ENCODE data around the gene MIPOL1.
"Not testable (repeated sequence)": the region's sequence is repeated elsewhere in the genome, so short reads cannot be mapped to it uniquely, and the experiment has no call there.

Gene MIPOL1

DNA sequence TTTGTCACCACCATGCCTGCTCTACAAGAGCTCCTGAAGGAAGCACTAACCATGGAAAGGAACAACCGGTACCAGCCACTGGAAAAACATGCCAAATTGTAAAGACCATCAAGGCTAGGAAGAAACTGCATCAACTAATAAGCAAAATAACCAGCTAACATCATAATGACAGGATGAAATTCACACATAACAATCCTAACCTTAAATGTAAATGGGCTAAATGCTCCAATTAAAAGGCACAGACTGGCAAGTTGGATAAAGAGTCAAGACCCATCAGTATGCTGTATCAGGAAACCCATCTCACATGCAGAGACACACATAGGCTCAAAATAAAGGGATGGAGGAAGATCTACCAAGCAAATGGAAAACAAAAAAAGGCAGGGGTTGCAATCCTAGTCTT lies 97.5 kb downstream of the MIPOL1 start:
- DNase-seq, result not testable (repeated sequence)

DNA sequence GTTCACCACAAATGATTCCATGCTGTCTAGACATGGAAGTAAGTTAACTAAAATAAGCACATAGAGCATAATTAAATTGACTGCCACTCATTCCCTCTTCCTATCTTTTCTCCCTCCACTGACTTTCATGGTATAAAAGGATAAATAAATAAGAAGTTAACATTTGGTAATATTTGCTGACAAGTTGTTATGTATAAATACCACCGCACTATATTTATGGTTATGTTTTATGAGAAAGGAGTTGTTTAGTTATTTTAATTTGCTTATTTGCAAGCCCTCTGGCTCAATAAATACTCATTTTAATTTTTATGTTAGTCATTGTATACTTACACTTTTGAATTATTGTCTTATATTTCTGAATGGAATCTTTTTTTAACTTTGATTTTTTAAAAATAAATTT lies 113.5 kb downstream of the MIPOL1 start:
- DNase-seq, result no peak

DNA sequence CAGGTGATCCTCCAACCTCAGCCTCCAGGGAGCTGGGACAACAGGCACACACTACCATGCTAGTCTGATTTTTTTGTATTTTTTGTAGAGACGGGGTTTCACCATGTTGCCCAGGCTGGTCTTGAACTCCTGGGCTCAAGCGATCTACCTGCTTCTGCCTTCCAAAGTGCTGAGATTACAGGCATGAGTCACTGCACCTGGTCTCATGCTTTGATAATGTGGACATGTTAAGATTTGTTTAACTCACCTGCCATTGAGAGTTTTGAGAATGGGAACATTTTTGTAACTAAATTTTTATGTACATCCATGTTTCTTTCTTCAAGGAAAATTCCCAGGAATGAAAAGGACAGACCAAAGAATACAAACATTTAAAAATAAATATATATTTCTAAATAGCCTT lies 121.2 kb downstream of the MIPOL1 start:
- no peak for DNase-seq

DNA sequence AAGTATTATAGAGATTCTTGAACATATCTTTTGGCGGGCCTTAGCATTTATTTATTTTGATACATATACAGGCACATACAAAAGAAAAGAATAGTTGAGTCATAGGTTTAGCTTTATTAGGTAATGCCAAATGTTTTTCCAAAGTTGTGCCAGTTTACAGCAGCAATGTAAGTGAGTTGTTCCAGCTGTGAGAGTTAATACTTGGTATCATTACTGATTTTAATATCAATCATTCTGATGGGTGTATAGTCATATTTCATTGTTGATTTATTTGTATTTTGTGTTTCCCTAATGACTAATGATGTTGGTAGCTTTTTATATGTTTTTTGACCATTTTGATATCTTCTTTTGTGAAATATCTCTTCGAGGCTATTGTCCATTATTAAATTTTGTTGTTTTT lies 122.4 kb downstream of the MIPOL1 start:
- no peak for DNase-seq

DNA sequence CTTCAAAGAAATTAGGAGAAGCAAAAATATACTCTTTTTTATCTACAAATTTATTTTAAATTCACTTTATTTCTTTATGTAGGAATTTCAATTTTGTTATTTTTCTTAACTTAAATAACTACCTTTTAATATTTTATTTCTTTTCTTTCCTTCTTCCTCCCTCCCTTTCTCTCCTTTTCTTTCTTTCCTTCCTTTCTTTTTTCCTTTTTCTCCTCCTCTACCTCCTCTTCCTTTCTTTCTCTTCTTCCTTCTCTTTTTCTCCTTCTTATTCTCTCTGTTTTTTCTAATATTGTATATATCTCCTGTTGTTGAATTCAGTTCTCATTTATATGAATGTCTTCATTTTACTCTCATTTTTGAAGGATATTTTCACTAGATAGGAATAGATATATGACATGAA lies 127.6 kb downstream of the MIPOL1 start:
- no peak for DNase-seq

DNA sequence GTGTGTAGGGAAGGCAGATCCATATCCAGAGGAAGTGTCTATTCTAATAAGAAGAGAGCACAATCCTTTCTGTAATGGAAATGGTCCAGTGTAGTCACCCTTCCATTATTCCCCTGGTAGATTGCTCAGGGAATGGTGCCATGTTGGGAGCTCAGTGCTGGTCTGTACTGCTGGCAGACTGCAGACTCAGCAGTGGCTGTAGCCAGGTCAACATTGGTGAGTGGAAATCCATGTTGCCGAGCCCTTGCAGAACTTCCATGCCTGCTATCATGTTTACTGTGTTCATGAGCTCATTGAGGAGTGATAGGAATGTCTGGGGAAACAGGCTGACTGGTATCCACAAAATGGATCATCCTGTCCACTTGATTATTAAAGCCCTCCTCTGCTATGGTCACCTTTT lies 128.7 kb downstream of the MIPOL1 start:
- no peak for DNase-seq

DNA sequence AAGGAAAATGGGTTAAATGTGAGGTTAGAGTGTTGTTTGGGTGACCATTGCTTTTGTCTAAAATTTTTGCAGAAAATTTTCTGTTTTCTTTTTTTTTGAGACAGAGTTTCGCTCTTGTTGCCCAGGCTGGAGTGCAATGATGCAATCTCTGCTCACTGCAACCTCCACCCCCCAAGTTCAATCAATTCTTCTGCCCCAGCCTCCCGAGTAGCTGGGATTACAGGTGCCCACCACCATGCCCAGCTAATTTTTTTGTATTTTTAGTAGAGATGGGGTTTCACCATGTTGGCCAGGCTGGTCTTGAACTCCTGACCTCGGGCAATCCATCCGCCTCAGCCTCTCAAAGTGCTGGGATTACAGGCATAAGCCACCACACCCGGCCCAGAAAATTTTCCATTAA lies 130.2 kb downstream of the MIPOL1 start:
- not testable (repeated sequence) for DNase-seq

DNA sequence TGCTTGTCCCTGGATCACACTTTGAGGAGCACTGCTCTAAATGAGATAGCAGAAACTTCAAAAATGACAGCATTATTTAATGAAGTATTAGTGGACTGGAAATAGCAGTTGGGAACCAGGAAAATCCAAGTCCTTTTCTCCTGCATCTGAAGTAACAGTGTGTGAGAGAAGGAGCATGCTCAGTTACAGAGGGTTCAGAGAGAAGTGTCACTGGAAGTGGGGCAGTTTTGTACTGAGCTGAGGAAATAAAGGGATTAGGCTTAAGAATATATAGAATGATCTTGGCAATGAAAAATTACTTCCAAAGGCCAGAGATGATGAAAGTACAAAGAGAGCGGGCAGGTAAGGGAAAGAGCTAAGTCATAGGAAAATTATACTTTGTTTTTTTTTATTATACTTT lies 130.9 kb downstream of the MIPOL1 start:
- DNase-seq, result no peak

DNA sequence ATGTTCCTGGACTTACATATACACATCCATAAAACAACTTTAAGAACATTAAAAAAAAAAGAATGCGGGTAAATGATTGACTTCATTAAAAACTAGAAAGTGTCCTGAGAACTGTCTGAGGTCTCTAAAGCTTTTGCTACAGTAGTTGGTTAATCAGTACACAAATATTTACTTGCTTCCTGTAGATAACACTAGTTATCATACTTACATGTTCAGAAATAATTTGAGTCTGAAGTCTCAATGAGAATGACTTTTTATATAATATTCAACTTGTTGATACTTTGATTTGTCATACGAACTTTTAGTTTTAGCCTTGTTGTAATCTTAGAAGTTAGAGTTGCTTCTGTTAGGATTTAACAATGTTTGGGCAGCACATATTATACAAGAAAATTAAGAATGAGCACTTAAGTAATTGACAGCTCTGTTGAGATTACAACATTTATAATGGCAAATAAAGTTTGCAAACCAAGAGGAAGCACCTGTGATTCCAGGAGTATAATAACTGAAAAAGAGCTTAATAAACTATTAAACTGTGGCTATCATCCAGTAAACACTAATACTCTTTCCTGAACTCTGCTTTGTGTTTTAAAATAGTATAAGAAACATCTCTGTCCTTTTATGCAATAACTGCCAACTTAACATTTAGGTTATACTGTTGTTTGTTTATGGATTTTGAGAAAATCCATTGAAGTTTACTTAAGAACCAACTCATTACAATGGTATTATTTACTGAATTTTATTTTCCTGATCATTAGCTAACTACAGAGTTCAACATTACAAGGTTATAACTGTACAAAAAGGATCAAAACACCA lies 131.7 kb downstream of the MIPOL1 start:
- DNase-seq, result no peak

DNA sequence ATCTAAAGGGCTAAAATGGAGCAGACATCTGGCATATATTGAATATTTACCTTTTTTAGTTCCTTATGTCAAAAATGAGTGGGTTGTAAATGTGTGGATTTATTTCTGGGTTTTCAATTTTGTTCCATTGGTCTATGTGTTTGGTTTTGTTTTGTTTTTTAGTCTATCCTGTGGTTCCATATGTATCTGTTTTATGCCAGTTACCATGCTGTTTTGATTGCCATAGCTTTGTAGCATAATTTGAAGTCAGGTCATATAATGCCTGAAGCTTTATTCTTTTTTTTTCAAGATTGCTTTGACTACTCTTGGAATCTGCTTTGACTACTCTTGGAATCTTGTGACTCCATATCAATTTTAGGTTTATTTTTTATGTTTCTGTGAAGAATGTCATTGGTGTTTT lies 133.2 kb downstream of the MIPOL1 start:
- no peak for DNase-seq

DNA sequence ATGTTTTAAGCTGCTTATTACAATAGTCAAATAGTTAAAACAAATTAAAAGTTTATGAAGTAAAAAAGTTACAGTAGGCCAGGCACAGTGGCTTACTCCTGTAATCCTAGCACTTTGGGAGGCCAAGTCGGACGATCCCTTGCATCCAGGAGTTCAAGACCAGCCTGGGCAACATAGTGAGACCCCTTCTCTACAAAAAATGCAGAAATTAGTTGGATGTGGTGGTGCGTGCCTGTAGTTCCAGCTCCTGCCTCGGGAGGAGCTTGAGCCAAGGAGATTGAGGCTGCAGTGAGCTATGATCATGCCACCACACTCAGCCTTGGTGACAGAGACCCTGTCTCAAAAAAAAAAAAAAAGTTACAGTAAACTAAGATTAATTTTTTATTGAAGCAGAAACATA lies 142.6 kb downstream of the MIPOL1 start:
- DNase-seq, result no peak

DNA sequence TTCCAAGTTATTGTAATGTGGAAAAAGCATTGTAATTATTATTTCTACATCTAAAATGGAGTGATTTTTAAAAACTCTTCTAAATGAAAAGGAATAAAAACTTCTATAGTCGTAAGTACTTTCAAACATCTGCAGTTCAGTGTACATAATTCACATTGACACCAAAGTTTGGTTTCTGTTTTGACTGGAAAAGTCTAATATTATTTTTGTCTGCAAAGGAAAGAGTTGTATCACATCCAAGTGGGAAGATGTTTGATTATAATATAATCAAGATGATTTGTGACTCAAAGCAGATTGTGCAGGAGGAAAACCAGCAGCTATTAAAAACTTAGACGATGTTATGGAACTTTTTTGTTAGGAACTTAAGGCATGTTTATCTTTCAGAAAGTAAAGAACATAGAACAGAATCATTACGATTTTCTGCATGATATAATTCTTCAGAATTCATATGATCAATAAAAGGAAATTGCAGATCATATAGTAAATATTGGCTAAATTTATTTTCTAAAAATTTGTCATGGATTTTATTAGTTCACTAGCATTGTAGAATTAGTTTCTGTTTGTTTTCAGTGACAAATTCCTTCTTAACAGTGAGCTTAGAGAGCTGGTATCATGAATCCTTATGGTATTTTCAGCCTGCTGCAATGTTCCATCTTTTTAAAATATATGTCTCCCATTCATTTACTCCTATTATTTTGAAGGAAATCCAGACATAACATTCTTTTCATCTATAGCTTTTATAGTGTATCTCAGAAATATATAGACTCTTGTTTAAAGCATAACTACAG lies 145.8 kb downstream of the MIPOL1 start:
- no peak for DNase-seq

DNA sequence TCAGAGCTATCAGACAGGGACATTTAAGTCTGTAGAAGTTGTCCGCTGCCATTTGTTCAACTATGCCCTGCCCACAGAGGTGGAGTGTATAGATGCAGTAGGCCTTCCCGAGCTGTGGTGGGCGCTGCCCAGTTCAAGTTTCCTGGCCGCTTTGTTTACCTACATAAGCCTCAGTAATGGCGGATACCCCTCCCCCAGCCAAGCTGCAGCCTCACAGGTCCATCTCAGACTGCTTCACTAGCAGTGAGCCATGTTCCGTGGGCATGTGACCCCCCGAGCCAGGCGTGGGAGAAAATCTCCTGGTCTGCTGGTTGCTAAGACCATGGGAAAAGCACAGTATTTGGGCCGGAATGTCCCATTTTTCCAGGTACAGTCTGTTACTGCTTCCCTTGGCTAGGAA lies 165.9 kb downstream of the MIPOL1 start:
- no peak for DNase-seq

DNA sequence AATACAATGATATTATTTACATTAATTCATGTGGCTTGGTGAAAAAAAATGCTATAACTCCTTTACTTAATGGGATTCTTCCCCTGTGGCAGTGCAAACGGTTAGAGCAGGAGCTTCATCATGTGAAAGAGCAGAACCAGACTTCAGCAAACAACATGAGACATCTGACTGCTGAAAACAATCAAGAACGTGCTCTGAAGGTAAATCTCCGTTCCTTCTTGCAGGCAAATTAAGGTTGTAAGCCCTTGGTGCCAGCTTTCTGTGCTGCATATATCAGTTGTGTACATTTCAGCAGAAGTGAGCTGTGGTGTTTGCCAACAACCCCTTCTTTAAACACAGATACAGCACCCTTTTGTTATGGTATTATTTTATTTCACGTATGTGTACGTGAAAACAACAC lies 171.7 kb downstream of the MIPOL1 start:
- DNase-seq, result no peak

DNA sequence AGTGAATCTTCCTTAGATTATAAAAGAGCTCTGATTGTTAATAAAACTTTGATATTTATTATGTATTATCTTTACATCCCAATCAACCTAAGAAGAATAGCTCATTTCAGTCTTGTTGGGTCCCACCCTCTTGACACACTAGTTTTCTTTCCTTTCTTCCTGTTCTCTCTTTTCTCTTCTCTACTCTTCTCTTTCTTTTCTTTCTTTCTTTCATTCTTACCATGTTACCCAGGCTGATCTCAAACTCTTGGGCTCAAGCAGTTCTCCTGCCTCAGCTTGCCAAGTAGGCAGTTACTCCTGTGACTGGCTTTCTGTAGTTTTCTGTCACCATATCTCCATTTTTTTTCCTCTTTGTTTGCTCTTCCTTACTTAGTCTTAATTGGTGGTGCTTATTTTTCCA lies 177.8 kb downstream of the MIPOL1 start:
- DNase-seq, result no peak

DNA sequence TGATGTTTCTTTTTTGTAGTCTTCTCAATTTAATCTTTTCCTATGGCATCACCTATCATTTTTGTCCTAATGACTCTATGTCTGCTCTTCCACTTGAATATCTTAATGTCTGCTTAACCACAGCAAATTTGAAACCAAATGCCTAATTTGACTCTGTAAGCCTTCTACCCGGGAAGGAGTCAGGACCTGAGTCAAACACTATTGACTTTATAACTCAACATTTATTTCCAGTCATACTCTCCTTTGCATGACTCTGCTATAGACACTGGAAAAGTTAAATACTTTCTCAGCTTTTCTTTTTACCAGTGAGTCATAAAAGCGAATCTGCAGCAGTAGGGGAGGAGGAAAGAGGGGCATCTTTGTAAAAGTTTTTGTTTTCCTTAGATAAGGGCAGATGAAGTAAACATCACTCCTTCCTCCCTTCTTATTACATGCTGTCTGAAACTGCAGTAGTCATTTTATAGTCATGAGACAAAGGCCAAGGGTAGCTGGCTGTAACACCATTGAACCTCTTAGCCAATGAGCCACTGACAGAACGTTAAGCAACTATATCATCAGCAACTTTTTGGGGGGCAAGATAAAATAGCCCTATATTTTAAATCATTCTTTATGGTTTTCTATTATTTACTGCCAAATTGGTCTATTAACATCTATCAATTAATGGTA lies 179.3 kb downstream of the MIPOL1 start:
- DNase-seq, result no peak

DNA sequence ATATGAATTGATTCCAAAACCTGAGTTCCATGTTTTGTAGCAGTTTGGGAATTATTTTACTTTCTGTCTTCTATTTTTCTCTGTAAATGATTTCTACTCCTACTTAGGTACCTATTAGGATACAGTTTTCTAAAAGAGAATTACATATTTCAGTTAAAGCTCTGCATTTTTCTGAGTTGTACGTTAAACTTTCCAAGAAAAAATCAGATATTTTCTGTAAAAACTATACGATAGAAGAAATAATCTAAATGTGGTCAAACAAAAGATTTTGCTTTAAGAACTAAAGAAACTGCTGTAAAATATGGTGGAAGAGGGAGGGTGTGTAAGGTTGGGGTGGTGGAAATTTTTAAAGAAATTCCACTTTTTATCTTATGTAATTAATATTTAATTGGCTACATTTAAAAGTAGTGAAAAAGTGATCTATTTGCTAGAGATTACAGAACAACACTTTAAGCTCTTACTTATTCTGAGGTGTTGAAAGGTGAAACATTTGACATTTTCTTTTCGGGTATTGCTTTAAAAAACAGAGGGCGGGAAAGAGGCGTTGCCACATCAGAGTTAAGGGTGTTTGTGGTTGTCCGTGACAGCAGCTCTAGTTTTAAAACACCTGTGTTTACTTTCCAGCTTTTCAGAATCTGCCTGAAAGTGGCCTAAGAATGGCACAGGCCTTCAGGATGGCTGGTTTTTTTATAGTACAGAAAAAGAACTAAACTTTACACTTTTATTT lies 187.3 kb downstream of the MIPOL1 start:
- DNase-seq, result no peak

DNA sequence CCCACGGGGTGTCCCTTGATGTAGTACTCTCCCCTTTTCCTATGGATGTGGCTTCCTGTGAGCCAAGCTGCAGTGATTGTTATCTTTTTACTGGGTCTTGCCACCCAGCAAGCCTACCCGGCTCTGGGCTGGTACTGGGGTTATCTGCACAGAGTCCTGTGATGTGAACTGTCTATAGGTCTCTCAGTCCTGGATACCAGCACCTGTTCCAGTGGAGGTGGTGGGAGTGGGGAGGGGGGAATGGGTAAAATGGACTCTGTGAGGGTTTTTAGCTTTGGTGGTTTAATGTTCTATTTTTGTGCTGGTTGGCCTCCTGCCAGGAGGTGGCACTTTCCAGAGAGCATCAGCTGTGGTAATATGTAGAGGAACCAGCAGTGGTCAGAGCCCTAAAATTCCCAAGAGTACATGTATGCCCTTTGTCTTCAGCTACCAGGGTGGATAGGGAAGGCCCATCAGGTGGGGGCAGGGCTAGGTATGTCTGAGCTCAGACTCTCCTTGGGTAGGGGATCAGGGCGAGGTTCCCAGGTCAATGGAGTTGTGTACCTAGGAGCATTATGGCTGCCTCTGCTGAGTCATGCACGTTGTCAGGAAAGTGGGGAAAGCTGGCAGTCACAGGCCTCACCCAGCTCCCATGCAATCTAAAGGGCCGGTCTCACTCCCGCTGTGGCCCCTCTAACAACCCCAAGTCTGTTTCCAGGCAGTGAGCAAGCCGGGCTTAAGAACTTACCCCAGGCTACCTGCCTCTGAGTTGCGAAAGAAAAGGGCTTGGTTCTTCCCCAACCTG lies 199.6 kb downstream of the MIPOL1 start:
- not testable (repeated sequence) for DNase-seq

DNA sequence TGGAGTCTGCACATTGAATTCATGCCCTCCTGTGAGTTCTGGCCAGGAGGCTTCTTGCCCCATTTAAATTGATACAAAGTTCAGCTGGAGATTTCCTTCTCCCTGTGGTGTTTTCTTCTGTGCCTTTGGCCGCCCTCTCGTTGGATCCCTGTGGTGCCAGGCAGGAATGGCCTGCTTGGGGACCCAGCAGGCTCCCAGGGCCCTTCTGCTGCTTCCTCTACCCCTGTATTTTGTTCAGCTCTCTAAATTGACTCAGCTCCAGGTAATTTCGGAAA lies 200.1 kb downstream of the MIPOL1 start:
- DNase-seq, result no peak

DNA sequence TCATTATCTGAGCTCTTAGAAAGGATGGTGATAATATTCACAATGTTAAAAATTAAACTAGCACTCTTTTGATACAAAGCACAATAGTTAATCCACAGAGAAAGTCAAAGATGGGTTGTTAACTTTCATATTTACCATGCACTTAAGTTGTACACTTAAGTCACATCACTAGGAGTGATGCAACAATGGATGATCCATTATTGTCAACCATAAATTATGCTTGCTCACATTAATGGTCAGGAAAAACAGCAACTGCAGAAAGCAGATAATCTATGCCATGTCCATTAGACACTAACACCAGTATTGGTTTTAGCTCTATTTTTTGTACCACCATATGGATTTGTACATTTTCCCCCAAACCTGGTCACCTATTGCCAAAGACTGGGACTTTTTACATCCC lies 201.8 kb downstream of the MIPOL1 start:
- no peak for DNase-seq

DNA sequence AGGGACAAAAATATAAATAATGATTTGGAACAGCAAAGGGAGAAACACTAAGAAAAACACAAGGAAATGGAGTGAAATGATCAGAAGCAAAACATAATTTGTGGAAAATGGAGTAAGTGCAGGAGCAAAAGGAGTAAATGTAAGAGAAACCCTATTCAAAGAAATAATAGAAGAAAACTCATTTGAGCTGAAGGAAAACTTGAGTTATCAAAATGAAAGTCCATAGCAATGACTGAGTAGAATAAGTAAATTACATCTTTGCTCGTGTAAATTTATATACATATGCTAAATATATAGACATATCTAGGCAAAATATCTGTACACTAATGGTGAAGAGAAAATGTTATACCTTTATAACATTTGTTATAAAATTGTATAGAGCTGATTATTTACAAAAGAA lies 203.4 kb downstream of the MIPOL1 start:
- DNase-seq, result no peak

DNA sequence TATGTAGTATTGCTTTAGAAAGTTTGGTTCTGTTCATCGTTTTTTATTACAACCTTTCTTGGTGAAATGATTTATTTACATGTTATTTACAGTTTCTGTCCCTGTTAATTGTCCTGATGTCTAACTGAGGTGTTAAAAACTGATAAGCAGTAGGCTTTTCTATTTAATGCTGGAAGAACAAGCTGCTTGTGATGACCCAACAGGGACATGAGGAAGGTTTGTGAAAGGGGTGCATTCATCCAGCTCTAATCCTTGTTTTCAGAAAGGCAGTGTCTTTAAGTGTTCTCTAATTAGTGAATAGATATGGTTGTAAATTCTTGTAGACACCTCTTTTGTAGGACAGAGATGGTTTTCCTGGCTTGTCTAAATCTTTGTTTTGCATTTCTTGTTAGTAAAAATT lies 205.9 kb downstream of the MIPOL1 start:
- no peak for DNase-seq

DNA sequence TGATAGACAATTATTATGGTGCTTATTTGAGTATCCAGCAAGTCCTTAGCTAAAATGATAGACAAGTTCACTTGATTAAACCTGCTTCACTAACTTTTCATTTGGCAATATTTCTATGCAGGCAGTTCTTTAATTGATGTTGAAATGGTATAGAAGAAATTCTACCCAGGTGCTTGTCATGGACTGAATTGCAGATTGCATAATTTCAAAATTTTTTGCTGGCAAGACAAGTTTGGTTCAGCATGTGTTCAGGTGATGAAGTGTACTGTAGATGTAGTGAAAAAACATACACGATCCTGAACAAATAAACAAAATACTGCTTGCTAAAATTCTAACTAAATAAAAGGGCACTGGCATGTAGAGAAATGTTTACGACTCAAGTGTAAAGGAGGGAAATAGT lies 208.4 kb downstream of the MIPOL1 start:
- no peak for DNase-seq
